ENCODE measurements around the gene FGF8. TPM values are rescaled to one million over a fixed set of nuclear protein-coding genes. Genes with fewer than 3 reads are reported as not detected.

FGF8 gene
- total and polyA plus RNA-seq, 2 of the 8 experiments (the other 6 are each of a cell fraction or from before 2014, with no cell fraction given) = 1.1 to 3.9 TPM

- no peak for TF ChIP-seq TAF7 (optimal IDR thresholded peaks at IDR 0.05; ENCODE audit: borderline replicate concordance, low read depth, low read length)
- TF ChIP-seq RNF2 (IDR thresholded peaks at IDR 0.05; ENCODE audit: borderline replicate concordance, low read depth, low read length, missing control alignments, poor library complexity, severe bottlenecking) = no peak
- no peak for TF ChIP-seq ATF2 (IDR thresholded peaks at IDR 0.05; ENCODE audit: low read length)
- no peak for TF ChIP-seq FOSL1 (IDR thresholded peaks at IDR 0.05; ENCODE audit: insufficient read depth, low read depth, low read length)
- peak; percentile 92 for TF ChIP-seq CREB1 (IDR thresholded peaks at IDR 0.05)
- TF ChIP-seq USF2 (IDR thresholded peaks at IDR 0.05; ENCODE audit: low read length) = no peak
- no peak for TF ChIP-seq RXRA (IDR thresholded peaks at IDR 0.05; ENCODE audit: insufficient read depth, low read depth, low read length)
- TF ChIP-seq TAF1 (IDR thresholded peaks at IDR 0.05; ENCODE audit: low read depth, low read length) = 0 out of 2 replicates have a peak, but pooled peaks have one; percentile 18
- peak; percentile 59; the same call in 1 of the 2 replicates for TF ChIP-seq RBBP5 (IDR thresholded peaks at IDR 0.05; ENCODE audit: borderline replicate concordance, low read depth, low read length)
- TF ChIP-seq RAD21 (IDR thresholded peaks at IDR 0.05 in 1 of 2, conservative IDR thresholded peaks at IDR 0.05 in 1 of 2; ENCODE audit: low read depth in 2 of 2, low read length in 2 of 2) = peak in 1 of 2 experiments; percentile 8; a peak in 1 of 4 replicates
- peak; percentile 76 for TF ChIP-seq KDM4A (IDR thresholded peaks at IDR 0.05; ENCODE audit: low read depth, low read length, severe bottlenecking)
- TF ChIP-seq ASH2L (IDR thresholded peaks at IDR 0.05; ENCODE audit: low read length) = peak; percentile 44
- TF ChIP-seq ATF3 (IDR thresholded peaks at IDR 0.05; ENCODE audit: insufficient read depth, low read depth, low read length) = no peak
- TF ChIP-seq CTBP2 (IDR thresholded peaks at IDR 0.05; ENCODE audit: borderline replicate concordance, insufficient read depth, insufficient read length, low read length) = no peak
These were observed 3.0 kb upstream of the FGF8 start (continued) for GRCh38 chr10:101778781-101779543.

Data from H1 (cell line).